CD4-positive, alpha-beta T cell treated with Interleukin-12 subunit alpha and Interleukin-12 subunit beta, for 1 hour (primary cell): Measurements from ENCODE around the gene TMA7.
A peak's percentile ranks its signal among the peaks of the same experiment; 100 is the strongest.
"Not testable (repeated sequence)": the region's sequence is repeated elsewhere in the genome, so short reads cannot be mapped to it uniquely, and the experiment has no call there.

ENCODE experiments used
- DNase-seq: peaks from one replicate; pipeline ENCODE4 v3.0.0-alpha.2; 2020

The TMA7 gene

GRCh38 chr3:48439820-48440589 lies at the start of gene TMA7, which contains the start of gene CCDC51:
Gene TMA7, plus strand, starts transcription at chr3:48440257. Its CDS starts 40 bp downstream, at chr3:48440297.
Gene CCDC51, minus strand, starts transcription at chr3:48440119. Its CDS starts 4,991 bp downstream, at chr3:48435128.
- DNase-seq = peak; percentile 98

- DNase-seq = no peak
These were observed 45.7 kb upstream of the TMA7 start for GRCh38 chr3:48394391-48394790.

GRCh38 chr3:48395714-48396113 lies 44.3 kb upstream of the TMA7 start:
- DNase-seq = no peak

- no peak for DNase-seq
These were observed 42.0 kb upstream of the TMA7 start for GRCh38 chr3:48397767-48398681.

- no peak for DNase-seq
These were observed 41.2 kb upstream of the TMA7 start for GRCh38 chr3:48398701-48399386.

GRCh38 chr3:48399387-48400172 lies 40.5 kb upstream of the TMA7 start:
- no peak for DNase-seq

- peak; percentile 82 for DNase-seq
These were observed 39.1 kb upstream of the TMA7 start for GRCh38 chr3:48400824-48401433.

GRCh38 chr3:48401434-48401901 lies 38.6 kb upstream of the TMA7 start:
- not testable (repeated sequence) for DNase-seq

GRCh38 chr3:48402281-48402732 lies 37.8 kb upstream of the TMA7 start:
- no peak for DNase-seq

GRCh38 chr3:48402907-48403306 lies 37.1 kb upstream of the TMA7 start:
- no peak for DNase-seq

GRCh38 chr3:48403533-48404439 lies 36.3 kb upstream of the TMA7 start:
- no peak for DNase-seq

GRCh38 chr3:48404440-48405342 lies 35.4 kb upstream of the TMA7 start:
- DNase-seq = no peak

GRCh38 chr3:48405343-48405881 lies 34.6 kb upstream of the TMA7 start:
- DNase-seq = no peak

- no peak for DNase-seq
These were observed 34.1 kb upstream of the TMA7 start for GRCh38 chr3:48405971-48406370.

- DNase-seq = no peak
These were observed 33.3 kb upstream of the TMA7 start for GRCh38 chr3:48406443-48407431.

- DNase-seq = no peak
These were observed 32.4 kb upstream of the TMA7 start for GRCh38 chr3:48407542-48408099.

GRCh38 chr3:48408823-48409281 lies 31.2 kb upstream of the TMA7 start:
- DNase-seq = no peak
